Activated CD4-positive, alpha-beta T cell treated with anti-CD3 and anti-CD28 coated beads, Interleukin-2, amount 50 U/mL, for 48 hours (primary cell): ENCODE data around the gene SMIM32.

ENCODE experiments used
- DNase-seq, 2 experiments: peaks; one replicate each; pipeline ENCODE4 v3.0.0-alpha.2; 2020

SMIM32 gene

DNA sequence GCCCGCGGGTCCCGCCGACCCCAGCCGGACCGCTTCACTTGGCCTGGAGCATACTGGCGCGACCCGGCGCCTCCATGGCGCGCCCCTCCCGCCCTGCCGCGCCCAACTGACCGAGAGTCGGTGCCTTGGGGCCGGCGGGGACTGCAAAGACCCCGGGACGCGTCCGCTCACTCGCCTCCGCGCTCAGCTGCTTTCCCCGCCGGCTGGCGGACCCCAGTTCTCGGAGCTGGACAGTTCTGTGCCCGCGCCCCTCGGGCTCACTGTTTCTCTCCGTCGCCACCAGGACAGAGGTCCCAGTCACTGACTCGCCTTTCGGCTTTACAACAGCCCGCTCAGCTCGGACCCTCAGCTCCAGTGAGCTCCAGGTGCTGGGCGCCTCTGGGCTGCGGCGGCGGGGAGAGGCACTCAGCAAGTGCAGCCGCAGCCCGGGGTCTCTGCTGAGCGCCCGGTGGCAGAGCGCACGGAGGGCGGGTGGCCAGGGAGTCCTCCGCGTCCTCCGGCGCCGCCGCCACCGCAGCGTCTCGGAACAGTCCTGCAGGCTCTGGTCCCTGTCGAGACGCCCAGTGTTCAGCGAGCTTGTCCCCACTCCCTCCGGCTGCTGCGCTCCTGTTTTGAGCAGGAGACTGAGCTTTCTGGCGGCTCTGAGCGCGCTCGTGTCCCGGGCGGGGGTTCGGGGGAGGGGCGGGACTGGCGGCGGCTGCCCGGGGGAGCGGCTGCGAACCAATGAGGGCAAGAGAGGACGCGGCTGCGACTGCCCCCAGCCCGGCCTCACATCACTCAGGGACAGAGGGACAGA is at the start of gene SMIM32:
Gene SMIM32, minus strand, starts transcription at position 637 of the 796 bp plus-strand sequence. CDS start 638 bp downstream, outside the sequence.
- no peak for DNase-seq

GRCh38 chr5:136242611-136243010 is 49.6 kb upstream of the SMIM32 start:
- no peak for DNase-seq

DNA sequence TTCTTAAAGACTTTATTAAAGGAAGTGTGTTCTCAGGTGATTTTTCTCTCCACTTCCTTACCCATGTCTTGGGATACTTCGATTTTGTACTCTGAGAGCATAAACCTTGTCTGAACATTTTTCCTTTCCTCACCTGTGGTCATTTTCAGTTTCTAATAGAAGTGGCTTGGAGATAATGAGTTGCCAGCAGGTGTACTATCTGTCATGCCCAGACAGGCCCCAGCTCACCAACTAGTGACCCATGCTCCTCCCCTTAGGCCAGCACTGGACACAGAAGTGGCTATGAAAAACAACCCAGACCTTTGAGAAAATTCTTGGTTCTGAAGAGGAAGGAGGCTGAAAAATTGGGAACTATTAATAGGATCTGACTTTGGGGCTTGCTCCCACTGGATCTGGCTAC is 49.2 kb upstream of the SMIM32 start:
- no peak for DNase-seq

- DNase-seq = no peak
Observed at GRCh38 chr5:136240894-136241293, 47.9 kb upstream of the SMIM32 start.

DNA sequence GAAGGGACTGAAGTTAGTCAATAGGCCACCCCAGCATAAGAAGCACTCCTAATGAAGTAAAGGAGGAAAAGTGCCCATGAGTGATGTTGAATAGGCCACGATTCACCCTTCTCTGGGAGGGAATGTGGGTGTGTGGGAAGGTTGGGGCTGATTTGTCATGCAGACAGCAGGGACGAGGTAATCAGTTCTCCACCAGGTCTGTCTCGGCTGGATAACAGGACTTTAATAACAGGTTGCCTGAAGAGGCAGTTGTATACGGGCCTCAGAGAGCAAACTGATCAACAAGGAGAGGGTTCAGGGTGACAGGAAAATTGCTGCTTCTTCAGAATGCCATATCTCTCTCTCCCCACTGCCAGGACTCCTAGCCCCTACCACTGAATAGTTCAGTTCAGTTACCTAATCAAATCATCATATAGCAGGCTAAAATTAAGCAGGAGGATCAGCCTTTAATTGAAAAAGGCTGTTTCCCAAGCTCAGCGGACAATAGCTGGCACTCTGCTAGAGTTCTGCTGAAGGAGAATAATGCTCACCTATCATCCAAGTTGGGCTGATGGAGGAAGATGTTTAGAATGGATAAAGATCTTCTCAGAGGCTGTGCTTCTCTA is 43.6 kb upstream of the SMIM32 start:
- DNase-seq = no peak

DNA sequence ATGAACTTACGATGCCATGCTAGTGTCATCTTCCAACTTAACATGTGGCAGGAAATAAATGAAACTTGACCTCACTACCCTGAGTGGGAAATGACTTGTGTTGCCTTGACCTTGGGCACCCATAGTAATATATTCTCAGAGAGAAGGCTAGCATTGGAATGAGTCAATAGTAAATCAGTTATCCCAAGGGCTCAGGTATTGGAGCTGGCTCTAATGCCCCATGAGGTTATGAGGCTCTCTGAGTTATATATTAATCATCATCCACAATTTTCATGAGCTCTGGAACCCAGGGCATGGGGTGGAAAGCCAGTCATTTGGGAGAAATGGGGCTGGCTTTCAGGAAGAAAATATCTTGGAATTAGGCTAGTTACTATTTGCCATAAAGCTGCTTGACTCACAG is 42.4 kb upstream of the SMIM32 start:
- DNase-seq = no peak

DNA sequence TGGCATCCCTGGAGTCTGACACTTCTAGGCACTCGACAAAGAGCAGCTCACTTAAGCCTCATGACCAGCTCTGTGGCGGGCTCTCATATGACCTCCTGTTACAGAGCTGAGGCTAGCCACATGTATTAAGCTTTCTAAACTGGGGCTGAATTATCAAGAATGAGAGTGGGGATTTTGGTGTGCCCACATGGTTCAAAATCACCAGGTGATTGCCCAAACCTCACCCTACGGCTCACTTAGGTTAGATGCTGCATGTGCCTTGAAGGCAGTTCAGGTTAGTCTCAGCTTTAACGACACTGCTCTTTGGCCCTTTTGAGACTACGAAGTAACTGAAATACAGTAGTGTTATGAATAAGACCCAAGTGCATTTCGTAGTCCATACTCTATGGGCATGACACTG is 39.4 kb upstream of the SMIM32 start:
- DNase-seq = no peak

DNA sequence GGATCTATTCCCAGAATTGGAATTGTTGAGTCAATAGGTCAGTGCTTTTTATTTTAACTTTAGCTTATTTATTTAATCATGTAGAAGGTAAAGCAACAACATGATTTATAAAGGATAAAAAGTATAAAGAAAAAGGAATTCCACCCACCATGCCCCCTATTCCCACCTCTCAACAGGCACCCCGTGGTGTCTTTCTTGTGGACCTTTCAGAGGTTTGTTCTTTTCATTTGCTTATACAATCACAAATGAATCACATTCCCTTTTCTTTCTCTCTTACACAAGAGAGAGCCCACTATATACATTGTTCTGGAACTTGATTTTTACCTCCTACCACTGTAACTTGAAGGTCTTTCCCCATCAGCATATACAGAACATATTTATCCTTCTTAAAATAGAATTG is 37.2 kb upstream of the SMIM32 start:
- DNase-seq = no peak

GRCh38 chr5:136228136-136228757 is 35.3 kb upstream of the SMIM32 start:
- no peak for DNase-seq

- no peak for DNase-seq
Observed at GRCh38 chr5:136226401-136226800, 33.4 kb upstream of the SMIM32 start.

GRCh38 chr5:136225796-136226195 is 32.8 kb upstream of the SMIM32 start:
- no peak for DNase-seq

- no peak for DNase-seq
Observed at GRCh38 chr5:136222580-136223235, 29.7 kb upstream of the SMIM32 start.

GRCh38 chr5:136221340-136221739 is 28.4 kb upstream of the SMIM32 start:
- DNase-seq = no peak

- no peak for DNase-seq
Observed at GRCh38 chr5:136216230-136216629, 23.3 kb upstream of the SMIM32 start.

GRCh38 chr5:136215812-136216211 is 22.9 kb upstream of the SMIM32 start:
- DNase-seq = no peak

- DNase-seq = no peak
Observed at GRCh38 chr5:136213919-136214493, 21.0 kb upstream of the SMIM32 start.

- peak; percentile 53 to 59 for DNase-seq
Observed at GRCh38 chr5:136212252-136212721, 19.3 kb upstream of the SMIM32 start.

DNA sequence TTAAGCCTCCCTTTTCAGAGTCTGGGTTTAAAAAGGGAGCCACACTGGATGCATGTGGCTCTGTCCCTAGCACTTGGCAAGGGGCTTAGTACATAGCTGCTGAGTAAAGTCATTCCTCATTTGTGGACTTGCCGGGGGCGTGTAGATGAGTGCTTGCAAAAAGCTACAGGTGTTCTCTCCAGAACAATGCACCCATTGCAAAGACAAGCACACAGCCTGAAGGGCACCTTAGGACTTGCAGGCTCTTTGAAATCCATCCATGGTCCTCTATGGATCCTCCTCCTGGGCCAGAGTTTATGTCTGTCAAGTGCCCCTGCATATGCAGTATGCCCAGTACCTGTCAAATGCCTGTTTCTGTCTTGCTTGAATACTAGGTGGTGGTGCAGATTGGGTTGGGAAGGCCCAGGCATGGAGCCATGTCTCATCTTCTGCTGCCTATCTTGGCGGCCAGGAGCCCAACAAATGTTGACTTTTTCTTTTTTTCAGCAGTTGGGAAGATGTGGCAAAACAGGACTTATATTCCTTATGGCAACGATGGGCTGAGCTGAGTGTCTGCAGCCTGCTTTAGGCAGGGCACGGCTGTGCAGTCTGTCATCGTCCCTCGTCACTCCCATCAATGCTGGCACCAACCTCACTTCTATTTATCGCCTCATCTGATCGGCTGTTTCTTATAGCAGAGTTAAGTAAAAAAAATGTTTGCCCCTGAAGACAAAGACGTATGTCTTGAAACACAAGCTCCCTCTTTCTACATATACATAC is 18.5 kb upstream of the SMIM32 start:
- no peak for DNase-seq

DNA sequence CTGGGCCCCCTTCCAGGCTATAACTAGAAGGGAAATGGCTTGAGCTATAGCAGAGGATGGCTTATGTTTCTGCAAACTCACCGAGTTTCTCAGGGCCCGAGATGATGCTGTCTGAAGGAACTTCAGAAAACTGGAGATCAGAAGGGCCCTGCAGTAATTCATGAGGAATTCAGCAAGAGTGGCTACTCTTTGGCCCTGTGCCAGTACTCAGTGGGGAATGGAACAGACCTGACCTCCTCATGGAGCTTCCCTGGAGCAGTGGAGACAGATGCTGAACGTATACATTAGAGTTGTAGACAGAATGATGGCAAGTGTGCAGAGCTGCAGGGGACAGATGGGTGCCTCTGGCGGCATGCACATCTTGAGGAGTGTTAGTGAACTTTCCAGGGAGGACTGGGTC is 17.3 kb upstream of the SMIM32 start:
- DNase-seq = no peak

DNA sequence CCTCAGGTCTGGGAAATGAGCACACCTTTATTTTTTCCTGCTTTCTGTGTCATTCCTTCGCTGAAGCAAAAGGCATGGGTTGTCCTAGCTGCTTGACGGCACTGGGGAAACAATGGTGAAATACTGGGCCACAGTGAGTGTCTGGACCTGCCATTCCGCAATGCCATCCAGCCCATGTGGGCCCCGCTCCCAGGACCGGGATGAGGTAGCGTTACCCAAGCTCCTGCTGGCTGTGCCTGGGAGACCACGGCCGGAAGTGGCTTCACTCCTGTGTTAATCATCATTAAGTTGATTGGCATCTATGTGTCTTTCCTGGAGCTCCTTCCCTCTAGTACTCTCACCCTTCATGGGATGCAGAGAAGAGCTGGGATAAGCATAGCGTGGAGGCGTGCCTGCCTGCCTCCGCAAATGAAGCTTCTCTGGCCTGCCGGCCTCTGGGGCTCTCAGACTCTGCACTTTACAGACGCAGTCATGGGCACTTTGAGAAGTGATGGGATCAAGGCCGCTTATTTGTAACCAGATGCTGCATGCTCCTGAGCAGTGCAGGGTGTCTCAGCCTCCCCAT is 16.5 kb upstream of the SMIM32 start:
- DNase-seq = no peak

- no peak for DNase-seq
Observed at GRCh38 chr5:136208916-136209315, 16.0 kb upstream of the SMIM32 start.

DNA sequence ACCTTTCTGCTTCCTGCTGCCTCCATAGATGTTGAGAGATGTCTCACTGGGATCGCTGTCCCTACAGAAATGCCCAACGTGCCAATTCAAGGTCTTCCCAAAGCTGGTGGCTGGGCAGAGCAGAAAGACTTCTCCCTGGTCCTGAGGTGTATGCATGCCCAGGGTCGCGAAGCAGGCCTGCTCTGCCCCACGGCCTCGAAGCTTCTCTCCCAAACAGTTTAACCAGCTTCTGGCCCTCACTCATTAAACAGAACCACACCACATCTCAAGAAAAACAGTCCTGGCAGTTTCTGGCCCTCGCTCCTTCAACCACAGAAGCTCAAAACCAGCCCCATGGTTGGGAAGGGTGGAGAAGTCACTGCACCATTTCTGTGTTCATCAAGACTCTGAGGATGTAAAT is 14.7 kb upstream of the SMIM32 start:
- no peak for DNase-seq
